Stimulated activated CD8-positive, alpha-beta memory T cell treated with anti-CD3 and anti-CD28 coated beads, Interleukin-7, amount 100 ng/mL, for 24 hours (primary cell): ENCODE measurements around the gene MTERF2.

Experiments used
- DNase-seq: peaks from one replicate; pipeline ENCODE4 v3.0.0-alpha.2; 2020; ENCODE audit warnings: low read depth

MTERF2 gene

DNA sequence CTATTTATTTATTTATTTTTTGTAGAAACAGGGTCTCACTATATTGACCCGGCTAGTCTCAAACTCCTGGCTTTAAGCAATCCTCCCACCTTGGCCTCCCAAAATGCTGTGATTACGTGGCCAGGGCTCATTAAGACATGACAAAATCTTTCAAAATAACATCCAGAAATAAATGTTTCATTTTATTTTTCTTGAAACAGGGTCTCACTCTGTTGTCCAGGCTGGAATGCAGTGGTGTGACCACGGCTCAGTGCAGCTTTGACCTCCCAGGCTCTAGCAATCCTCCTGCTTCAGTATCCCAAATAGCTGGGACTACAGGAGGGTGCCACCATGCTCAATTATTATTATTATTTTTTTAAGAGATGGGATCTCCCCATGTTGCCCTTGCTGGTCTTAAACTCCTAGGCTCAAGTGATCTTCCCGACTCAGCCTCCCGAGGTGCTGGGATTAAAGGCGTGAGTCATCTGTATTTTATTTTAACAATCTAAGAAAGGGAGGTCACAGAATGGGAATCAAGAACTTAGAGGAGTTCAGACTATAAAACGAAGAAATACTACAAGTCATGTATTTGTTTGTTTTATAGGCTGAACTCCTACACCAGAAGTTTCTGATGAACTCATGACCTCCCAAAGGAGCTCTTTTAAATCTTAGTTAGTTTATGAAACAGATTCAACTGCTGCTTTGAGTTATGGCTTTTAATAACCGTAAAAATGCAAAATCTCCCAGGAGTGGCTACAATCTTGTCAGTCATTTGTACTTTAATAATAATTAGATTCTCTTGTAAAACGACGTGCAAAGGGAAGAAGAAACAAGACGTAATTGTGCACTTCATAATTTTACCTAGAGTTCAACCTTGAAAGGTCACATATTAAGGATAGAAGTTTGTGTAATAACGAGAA, 33.3 kb downstream of the MTERF2 start:
- no peak for DNase-seq

DNA sequence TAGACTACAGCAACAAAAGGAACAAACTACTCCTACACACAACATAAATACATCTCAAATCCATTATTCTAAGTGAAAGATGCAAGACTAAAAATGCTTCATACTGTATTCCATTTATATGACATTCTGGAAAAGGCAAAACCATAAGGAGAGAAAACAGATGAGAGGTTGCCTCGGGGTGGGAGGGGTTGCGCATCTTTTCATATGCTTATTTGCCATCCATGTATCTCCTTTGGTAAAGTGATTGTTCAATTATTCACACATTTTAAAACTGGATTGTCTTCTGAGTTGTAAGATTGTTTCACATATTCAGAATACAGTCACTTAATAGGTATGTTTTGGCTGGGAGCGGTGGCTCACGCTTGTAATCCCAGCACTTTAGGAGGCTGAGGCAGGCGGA, 36.4 kb downstream of the MTERF2 start:
- DNase-seq = no peak

DNA sequence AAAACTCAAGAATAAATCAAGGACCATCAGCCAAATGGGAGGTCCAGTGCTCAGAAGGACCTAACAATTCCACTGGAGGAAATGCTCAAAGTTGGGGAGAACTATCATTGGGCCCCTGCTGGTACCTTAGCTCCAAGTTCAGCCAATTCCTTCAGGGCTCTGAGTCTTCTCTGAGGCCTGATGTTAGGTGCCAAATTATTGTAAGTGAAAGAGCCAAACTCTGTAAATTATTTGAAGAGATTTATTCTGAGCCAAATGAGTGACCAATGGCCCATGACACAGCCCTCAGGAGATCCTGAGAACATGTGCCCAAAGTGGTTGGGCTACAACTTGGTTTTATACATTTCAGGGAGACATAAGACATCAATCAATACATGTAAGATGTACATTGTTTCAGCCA, 39.5 kb downstream of the MTERF2 start:
- DNase-seq = no peak

DNA sequence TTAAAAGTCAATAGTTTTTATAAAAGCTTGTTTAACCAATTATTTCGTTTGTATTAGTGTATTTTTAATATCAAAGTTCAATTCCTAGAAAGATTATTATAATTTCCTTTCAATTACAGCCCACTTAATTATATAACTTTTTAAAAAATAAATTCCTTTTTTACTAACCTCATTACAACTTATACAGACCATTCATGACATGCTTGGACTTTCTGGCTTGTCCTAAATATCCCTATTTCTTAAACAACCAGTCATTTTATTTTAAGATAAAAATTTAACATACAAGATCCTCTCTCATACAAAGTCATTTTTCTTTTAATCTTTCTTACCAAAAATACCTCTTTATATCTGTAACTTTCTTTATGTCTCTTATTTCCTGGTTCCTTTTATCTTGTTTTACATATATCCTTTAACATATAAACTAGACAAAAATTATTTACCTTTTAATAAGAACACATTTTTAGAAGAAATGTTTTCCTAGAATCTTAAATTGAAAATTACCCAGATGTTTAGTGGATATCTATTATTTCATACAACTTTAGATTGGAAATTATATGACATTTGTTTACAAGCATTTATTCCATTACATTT, 41.6 kb downstream of the MTERF2 start:
- no peak for DNase-seq

DNA sequence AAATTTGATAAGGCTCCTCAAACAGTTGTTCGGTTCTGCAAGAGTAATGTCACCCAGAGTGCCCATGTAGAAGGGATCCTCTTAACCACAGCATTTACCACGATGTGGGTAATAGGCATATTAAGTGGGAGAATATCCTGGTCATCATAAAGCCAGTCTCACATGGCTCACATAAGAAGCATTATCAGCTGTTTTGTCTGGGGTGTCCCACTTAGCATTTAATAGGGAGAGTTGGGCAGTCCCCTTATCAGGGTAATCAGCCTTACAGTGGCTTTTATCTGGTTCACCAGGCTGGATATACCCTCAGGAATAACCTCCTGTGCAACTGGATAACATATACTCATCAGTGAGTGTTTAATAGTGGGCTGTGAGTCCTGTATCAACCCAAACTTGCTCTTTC, 44.2 kb downstream of the MTERF2 start:
- no peak for DNase-seq

DNA sequence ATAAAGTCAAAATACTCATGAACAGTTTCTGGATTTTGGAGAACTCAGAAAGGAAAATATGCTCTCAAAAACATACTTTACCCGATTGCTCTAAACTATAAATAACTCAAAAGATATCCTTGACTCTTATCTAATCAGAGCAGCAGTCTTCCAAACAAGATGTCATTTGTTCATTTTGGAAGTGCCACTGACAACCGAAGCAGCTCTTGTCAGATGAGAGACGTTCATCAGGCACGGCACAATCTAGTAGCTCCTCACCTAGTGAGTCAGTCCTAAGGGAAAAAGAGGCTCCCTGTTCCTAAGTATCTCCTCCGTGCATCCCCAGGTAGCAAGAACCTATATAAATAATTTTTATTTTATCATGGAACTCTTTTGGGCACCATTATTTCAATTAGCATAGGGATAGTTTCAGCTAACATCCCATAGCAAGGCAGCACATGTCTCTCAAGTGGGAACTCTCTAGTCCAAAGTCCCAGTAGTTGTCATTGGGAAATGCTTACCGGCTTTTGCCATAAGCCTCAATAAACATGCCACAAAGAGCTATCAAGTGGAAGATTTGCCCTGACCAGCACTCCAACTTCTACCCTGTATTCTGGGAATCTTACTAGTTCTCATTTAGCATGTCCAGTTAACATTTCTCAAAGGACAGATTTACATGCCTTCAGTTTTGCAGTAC, 45.3 kb downstream of the MTERF2 start:
- DNase-seq = no peak

GRCh38 chr12:106934277-106934676, 52.7 kb downstream of the MTERF2 start:
- DNase-seq = no peak
